Panc1 (cell line): ENCODE data around the gene PRPF40A.

Source experiments
- CTCF ChIP-seq: fragments of 450-650 bp; IDR thresholded peaks from 2 replicates; pipeline ENCODE4 v1.5.1; 2017; ENCODE audit warnings: mild to moderate bottlenecking
- REST ChIP-seq, 2 experiments: IDR thresholded peaks; 2 replicates each; pipeline ENCODE4 v1.6.1; 2011 to 2012; ENCODE audit warnings: low read depth in 2 of 2, control low read depth in 1 of 2, low read length in 1 of 2, mild to moderate bottlenecking in 1 of 2, moderate library complexity in 1 of 2; ENCODE audit not compliant: insufficient read depth in 1 of 2
- TCF7L2 ChIP-seq: IDR thresholded peaks from 2 replicates; pipeline ENCODE4 v1.6.1; 2011; ENCODE audit warnings: mild to moderate bottlenecking, low read depth, low read length, inconsistent platforms

GRCh38 chr2:152620208-152620607 lies 97.1 kb downstream of the PRPF40A start:
- TF ChIP-seq CTCF (no peak), REST (IDR thresholded peaks at IDR 0.05; ENCODE audit: insufficient read depth in 1 of 2, low read depth in 2 of 2, low read length in 1 of 2) (no peak), TCF7L2 (no peak)
